MM.1S (cell line): Measurements from ENCODE around the gene DPP6.
A peak's percentile ranks its signal among the peaks of the same experiment; 100 is the strongest.

Experiments used
- DNase-seq: peaks from one replicate; pipeline ENCODE4 v3.0.0-alpha.2; 2015
- H2AFZ ChIP-seq: fragments of 300-600 bp; sonication (generic); 2 replicates; pipeline ENCODE4 v1.6.0; 2016; ENCODE audit warnings: antibody characterized with exemption, low read length
- H3F3A ChIP-seq: fragments of 300-600 bp; sonication (generic); 2 replicates; pipeline ENCODE4 v1.6.1; 2016; ENCODE audit warnings: mild to moderate bottlenecking, antibody characterized with exemption, low read length, moderate library complexity, mixed read lengths; ENCODE audit not compliant: insufficient read depth
- H3K27ac ChIP-seq: fragments of 300-600 bp; sonication (generic); 2 replicates; pipeline ENCODE4 v1.5.1; 2016; ENCODE audit warnings: mild to moderate bottlenecking, low read length
- H3K27me3 ChIP-seq: fragments of 300-600 bp; sonication (generic); replicated peaks from 2 replicates; pipeline ENCODE4 v1.6.0; 2016; ENCODE audit warnings: low read length; ENCODE audit not compliant: insufficient read depth
- H3K36me3 ChIP-seq: fragments of 300-600 bp; sonication (generic); replicated peaks from 2 replicates; pipeline ENCODE4 v1.6.1; 2016; ENCODE audit warnings: mild to moderate bottlenecking, low read length, mixed read lengths; ENCODE audit not compliant: insufficient read depth
- H3K4me1 ChIP-seq: fragments of 300-600 bp; sonication (generic); 2 replicates; pipeline ENCODE4 v1.6.1; 2016; ENCODE audit warnings: low read length, mixed read lengths
- H3K4me2 ChIP-seq: fragments of 300-600 bp; sonication (generic); 2 replicates; pipeline ENCODE4 v1.6.0; 2016; ENCODE audit warnings: low read depth, low read length
- H3K4me3 ChIP-seq: fragments of 300-600 bp; sonication (generic); 2 replicates; pipeline ENCODE4 v1.5.1; 2016; ENCODE audit warnings: low read length, mixed read lengths
- H3K79me2 ChIP-seq: fragments of 300-600 bp; sonication (generic); 2 replicates; pipeline ENCODE4 v1.6.1; 2016; ENCODE audit warnings: mixed run types, low read length, mixed read lengths
- H3K9ac ChIP-seq: fragments of 300-600 bp; sonication (generic); 2 replicates; pipeline ENCODE4 v1.6.1; 2016; ENCODE audit warnings: low read length, mixed read lengths
- H3K9me2 ChIP-seq: fragments of 300-600 bp; sonication (generic); replicated peaks from 2 replicates; pipeline ENCODE4 v1.6.1; 2016; ENCODE audit warnings: mild to moderate bottlenecking, low read length, mixed read lengths; ENCODE audit not compliant: insufficient read depth
- H3K9me3 ChIP-seq: fragments of 300-600 bp; sonication (generic); replicated peaks from 2 replicates; pipeline ENCODE4 v1.6.1; 2016; ENCODE audit warnings: mild to moderate bottlenecking, low read length, mixed read lengths; ENCODE audit not compliant: insufficient read depth
- H4K20me1 ChIP-seq: fragments of 300-600 bp; sonication (generic); 2 replicates; pipeline ENCODE4 v1.6.1; 2016; ENCODE audit warnings: mild to moderate bottlenecking, low read length, moderate library complexity, mixed read lengths; ENCODE audit not compliant: insufficient read depth
- EZH2 ChIP-seq: fragments of 300-600 bp; sonication (generic); optimal IDR thresholded peaks from 2 replicates; pipeline ENCODE3; 2017; ENCODE audit warnings: low read depth, mild to moderate bottlenecking, antibody characterized with exemption, low read length, mixed read lengths
- EZH2phosphoT487 ChIP-seq: fragments of 300-600 bp; sonication (generic); IDR thresholded peaks from 2 replicates; pipeline ENCODE4 v1.6.1; 2018; ENCODE audit warnings: antibody characterized with exemption, low read length
- TF ChIP-seq, protein P1 (sequence below): fragments of 300-600 bp; sonication (generic); IDR thresholded peaks from 2 replicates; pipeline ENCODE4 v1.5.1; 2016; ENCODE audit warnings: antibody characterized with exemption, low read length, mixed read lengths

DPP6 gene

DNA sequence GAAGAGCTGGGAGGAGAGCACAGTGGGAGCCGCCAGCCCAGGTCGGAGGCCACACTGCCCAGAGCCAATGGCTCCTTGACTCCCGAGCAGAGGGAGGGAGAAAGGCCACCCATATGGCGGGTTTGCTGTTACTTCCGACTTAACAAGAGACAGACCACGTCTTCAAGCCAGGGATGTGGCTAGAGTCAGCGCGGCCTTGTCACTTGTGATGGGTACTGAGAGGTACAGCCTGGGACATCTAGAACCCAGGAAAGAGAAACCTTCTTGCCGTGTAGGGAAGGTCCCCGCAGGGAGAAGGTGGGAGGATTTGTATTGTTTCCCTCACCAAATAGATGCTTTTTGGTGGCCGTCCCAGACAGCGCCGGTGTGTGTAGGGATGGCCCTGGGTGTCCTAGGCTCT, 823.1 kb downstream of the DPP6 start:
- no peaks in the 10 kb centered on the region for H4K20me1 ChIP-seq
- no peaks in the 10 kb centered on the region for H3K9me2 ChIP-seq
- no peaks in the 10 kb centered on the region for H3K79me2 ChIP-seq
- no peak overlapping the region for H2AFZ ChIP-seq
- H3K9me3 ChIP-seq = no peaks in the 10 kb centered on the region; the same call in 1 of the 2 replicates
- H3K4me1 ChIP-seq = no peaks in the 10 kb centered on the region
- no peak for TF ChIP-seq EZH2phosphoT487
- no peak for TF ChIP-seq EZH2
- TF ChIP-seq, protein P1, sequence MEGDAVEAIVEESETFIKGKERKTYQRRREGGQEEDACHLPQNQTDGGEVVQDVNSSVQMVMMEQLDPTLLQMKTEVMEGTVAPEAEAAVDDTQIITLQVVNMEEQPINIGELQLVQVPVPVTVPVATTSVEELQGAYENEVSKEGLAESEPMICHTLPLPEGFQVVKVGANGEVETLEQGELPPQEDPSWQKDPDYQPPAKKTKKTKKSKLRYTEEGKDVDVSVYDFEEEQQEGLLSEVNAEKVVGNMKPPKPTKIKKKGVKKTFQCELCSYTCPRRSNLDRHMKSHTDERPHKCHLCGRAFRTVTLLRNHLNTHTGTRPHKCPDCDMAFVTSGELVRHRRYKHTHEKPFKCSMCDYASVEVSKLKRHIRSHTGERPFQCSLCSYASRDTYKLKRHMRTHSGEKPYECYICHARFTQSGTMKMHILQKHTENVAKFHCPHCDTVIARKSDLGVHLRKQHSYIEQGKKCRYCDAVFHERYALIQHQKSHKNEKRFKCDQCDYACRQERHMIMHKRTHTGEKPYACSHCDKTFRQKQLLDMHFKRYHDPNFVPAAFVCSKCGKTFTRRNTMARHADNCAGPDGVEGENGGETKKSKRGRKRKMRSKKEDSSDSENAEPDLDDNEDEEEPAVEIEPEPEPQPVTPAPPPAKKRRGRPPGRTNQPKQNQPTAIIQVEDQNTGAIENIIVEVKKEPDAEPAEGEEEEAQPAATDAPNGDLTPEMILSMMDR = no peak
- DNase-seq = no peak
- H3K9ac ChIP-seq = no peak overlapping the region
- no peaks in the 10 kb centered on the region for H3K36me3 ChIP-seq
- H3K4me2 ChIP-seq = no peak overlapping the region
- no peak overlapping the region for H3K4me3 ChIP-seq
- H3K27me3 ChIP-seq = peaks cover 25% of the 10 kb centered on the region
- no peaks in the 10 kb centered on the region for H3F3A ChIP-seq
- H3K27ac ChIP-seq = no peak overlapping the region

DNA sequence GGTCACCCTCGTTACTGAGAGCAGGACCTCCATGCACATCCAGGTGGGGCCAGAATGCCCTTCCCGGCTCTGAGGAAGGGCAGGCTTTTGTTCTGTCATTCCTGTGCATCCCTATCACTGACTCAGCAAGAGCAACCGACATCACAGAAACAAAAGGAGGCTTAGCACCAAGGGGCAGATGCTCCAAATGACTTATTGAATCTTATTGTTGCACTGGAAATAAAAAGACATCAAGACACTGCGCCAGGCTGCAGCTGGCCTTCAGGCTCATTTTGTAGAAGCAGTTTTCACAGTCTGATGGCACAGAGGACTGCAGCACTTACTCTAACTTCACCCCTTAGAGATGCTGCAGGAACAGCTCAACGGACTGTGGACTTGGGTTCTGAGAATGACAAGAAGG, 824.3 kb downstream of the DPP6 start:
- Histone ChIP-seq H3K36me3 (no peaks in the 10 kb centered on the region), H3K9me3 (no peaks in the 10 kb centered on the region), H3F3A (no peaks in the 10 kb centered on the region), H4K20me1 (no peaks in the 10 kb centered on the region), H2AFZ (no peak overlapping the region), H3K4me2 (no peak overlapping the region), H3K4me1 (no peaks in the 10 kb centered on the region), H3K27me3 (peaks cover 25% of the 10 kb centered on the region), H3K9ac (no peak overlapping the region), H3K4me3 (no peak overlapping the region), H3K79me2 (no peaks in the 10 kb centered on the region), H3K27ac (no peak overlapping the region), H3K9me2 (no peaks in the 10 kb centered on the region)
- TF ChIP-seq EZH2 (no peak), EZH2phosphoT487 (no peak)
- TF ChIP-seq, protein P1 = no peak
- DNase-seq = no peak

DNA sequence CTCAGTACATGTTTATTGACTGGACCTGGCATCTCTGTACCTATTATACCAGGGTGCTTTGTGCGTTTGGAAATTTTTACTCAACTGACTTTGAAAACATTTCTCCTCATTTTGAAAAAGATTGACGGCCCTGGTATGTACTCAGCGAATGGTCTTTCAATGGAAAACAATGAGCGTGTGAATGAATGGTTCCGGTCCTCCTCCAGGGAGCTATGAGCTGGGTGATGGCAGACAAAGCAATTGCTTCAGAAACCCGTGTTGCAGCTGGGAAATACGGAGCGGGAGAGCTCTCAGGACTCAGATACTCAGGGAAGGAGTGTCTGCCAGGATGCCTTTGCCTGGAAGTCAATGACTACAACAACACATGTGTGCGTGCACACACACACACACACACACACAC, 824.8 kb downstream of the DPP6 start:
- no peak overlapping the region for H3K4me3 ChIP-seq
- H3K9me2 ChIP-seq = no peaks in the 10 kb centered on the region
- H3K9ac ChIP-seq = no peak overlapping the region
- H3K79me2 ChIP-seq = no peaks in the 10 kb centered on the region
- no peak for TF ChIP-seq EZH2phosphoT487
- H4K20me1 ChIP-seq = no peaks in the 10 kb centered on the region
- H3K27ac ChIP-seq = no peak overlapping the region
- no peak overlapping the region for H3K4me2 ChIP-seq
- H3K4me1 ChIP-seq = no peaks in the 10 kb centered on the region
- peaks cover 23% of the 10 kb centered on the region for H3K27me3 ChIP-seq
- no peaks in the 10 kb centered on the region for H3K36me3 ChIP-seq
- no peak overlapping the region for H2AFZ ChIP-seq
- no peaks in the 10 kb centered on the region for H3K9me3 ChIP-seq
- no peaks in the 10 kb centered on the region for H3F3A ChIP-seq
- DNase-seq = no peak

GRCh38 chr7:154879629-154880028, 827.4 kb downstream of the DPP6 start:
- H3K4me1 ChIP-seq = no peaks in the 10 kb centered on the region
- no peak overlapping the region for H3K4me3 ChIP-seq
- H3K9ac ChIP-seq = no peak overlapping the region
- no peak overlapping the region for H2AFZ ChIP-seq
- H3K27ac ChIP-seq = no peak overlapping the region
- H3K9me2 ChIP-seq = no peaks in the 10 kb centered on the region
- DNase-seq = no peak
- TF ChIP-seq EZH2phosphoT487 (no peak), EZH2 (no peak)
- TF ChIP-seq, protein P1 = no peak
- H3K79me2 ChIP-seq = no peaks in the 10 kb centered on the region
- no peaks in the 10 kb centered on the region for H4K20me1 ChIP-seq
- 0 out of 2 replicates have a peak overlapping the region, but pooled peaks have one; percentile 1 for H3K4me2 ChIP-seq
- H3K27me3 ChIP-seq = peaks cover 13% of the 10 kb centered on the region; the same call in 1 of the 2 replicates
- H3F3A ChIP-seq = no peaks in the 10 kb centered on the region
- H3K9me3 ChIP-seq = no peaks in the 10 kb centered on the region
- no peaks in the 10 kb centered on the region for H3K36me3 ChIP-seq
